HG03439 (cell line): ENCODE data around the gene MISP.

Experiments used
- ATAC-seq: cut with Tn5 transposase; IDR thresholded peaks from one replicate; pipeline ENCODE4 v1.9.1; 2021; ENCODE audit warnings: mild to moderate bottlenecking, moderate library complexity; ENCODE audit not compliant: unreplicated experiment

Gene MISP

DNA sequence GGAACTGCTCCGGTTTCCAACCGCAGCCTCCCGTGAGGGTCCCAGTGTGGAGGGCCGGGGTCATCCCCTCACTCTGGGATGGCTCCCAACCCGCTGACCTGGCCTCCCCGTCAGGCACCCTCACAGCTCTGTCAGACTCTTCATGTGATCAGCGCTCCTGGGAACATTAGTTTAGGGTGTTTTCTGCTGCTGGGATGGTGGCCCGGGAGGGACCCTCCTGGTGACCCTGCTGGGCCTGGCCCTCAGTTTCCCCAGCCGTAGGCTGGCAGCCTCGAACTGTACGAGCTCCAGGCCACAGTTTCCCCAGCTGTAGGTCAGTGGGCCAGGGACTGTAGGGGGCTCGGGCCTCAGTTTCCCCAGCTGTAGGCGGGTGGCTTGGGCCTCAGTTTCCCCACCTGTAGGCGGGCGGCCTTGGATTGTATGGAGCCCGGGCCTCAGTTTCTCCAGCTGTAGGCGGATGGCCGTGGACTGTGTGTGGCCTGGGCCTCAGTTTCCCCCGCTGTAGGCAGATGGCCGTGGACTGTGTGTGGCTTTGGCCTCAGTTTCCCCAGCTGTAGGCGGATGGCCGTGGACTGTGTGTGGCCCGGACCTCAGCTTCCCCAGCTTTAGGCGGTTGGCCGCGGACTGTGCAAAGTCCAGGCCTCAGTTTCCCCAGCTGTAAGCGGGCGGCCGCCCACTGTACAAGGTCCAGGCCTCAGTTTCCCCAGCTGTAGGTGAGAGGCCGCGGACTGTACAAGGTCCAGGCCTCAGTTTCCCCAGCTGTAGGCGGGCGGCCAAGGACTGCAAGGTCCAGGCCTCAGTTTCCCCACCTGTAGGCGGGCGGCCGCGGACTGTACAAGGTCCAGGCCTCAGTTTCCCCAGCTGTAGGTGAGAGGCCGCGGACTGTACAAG is 45.0 kb downstream of the MISP start:
- ATAC-seq: no peak

GRCh38 chr19:796692-797527 is 46.0 kb downstream of the MISP start, which contains the start of gene PTBP1:
TSS of gene PTBP1 (plus strand) at chr19:797452. CDS start at chr19:797498, 46 bp downstream.
- peak; percentile 79 for ATAC-seq

DNA sequence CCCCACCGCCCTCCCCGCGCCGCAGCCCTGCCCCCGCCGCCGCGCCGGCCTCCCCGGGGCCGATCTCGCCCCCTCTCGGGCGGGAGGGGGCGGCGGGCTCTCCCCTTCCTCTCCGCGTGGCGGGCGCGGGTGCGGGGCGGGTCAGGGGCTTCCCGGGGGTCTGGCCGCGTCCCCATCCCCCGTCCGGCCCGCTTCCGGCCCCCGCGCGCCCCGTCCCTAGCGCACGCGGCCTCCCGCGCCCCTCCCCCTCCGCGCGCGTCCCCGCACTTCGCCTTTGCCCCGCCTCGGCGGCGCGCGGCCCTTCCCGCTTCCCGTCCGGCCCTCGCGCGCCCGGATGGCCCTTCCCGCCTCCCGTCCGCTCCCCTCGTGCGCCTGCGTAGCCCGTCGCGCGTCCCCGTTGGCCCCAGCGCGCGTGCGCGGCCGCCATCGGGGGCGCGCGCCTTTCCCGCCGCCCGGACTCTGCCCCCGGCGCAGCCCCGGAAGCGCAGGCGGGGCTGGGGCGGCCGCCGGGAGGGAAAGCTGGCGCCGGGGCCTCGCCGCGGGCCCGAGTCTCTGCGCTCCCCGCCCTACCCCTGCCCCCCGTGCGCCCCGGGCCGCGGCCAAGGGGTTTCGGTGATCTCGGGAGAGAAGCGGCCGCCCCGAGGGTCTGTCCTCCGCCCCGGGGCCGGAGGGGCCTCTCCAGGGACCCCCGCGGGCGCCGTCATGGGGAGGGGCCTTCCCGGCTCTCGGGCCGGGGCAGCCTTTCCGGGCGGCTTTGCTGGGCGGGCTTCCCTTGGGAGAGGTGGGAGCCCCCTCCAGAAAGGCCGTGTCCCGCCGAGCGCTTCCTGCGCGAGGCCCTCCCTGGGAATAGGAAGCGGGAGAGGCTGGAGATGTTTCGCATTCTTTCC is 46.9 kb downstream of the MISP start:
- peak; percentile 34 for ATAC-seq

DNA sequence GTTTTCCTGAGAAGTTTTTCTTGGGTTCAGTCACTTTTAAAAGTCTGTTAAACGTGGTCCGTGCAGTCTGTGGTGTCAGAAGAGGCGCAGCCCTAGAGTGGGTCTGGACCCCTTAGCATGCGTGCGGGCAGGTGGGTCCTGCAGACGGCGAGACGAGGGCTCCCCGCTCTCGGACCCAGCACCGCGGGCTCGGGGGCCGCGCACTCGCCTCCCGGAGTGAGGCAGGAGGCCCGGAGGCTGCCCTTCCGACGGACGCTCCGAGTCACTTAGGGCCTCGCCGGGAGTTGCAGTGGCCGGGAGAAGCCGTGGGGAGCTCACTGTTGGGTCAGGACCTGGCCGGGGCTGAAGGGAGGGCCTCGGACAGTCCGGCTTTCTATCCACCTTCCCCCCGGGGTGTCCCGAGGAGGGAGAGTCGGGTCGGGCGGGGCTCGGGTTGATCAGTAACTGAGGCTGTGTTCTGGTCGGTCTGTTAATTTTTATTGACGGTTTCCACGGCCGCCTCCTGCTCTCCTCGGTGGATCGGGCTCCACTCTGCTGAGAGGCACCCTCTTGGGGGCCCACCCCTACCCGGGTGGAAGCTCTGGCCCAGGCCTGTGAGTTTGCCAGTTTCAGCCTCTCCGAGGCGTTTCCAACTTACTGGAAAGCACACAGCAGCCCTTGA is 47.6 kb downstream of the MISP start:
- ATAC-seq: no peak

GRCh38 chr19:799076-799881 is 48.4 kb downstream of the MISP start:
- no peak for ATAC-seq

DNA sequence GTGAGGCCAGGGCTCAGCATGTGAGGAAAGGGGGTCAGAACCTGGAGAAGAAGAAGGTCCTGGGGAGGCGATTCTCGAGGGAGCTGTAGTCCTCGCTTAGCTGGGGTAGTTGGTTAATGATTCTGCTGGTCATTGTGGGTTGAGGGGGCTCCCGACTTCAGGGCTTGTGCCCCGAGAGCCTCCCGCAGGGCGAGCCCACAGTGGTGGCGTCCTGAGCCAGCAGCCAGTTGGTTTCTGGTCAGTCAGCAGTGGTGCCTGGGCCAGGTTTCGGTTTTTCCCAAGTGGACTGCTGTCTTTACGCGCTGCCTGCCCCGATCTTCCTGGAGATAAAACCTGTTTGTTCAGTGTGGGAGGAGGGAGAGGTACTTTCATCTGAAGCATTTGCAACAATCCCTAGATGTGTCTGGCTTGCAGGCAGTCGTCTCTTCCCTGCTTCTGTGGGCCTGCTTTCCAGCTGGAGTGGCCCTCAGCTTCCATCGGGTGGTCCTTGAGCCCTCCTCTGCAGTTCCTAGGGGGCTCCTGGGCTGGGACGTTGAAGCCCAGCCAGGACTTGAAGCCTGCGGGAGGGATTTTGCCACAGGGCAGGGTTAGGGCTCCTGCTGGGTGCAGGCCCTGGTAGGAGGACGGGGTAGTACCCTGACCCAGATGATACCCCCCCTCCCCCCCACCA is 49.6 kb downstream of the MISP start:
- ATAC-seq: no peak

DNA sequence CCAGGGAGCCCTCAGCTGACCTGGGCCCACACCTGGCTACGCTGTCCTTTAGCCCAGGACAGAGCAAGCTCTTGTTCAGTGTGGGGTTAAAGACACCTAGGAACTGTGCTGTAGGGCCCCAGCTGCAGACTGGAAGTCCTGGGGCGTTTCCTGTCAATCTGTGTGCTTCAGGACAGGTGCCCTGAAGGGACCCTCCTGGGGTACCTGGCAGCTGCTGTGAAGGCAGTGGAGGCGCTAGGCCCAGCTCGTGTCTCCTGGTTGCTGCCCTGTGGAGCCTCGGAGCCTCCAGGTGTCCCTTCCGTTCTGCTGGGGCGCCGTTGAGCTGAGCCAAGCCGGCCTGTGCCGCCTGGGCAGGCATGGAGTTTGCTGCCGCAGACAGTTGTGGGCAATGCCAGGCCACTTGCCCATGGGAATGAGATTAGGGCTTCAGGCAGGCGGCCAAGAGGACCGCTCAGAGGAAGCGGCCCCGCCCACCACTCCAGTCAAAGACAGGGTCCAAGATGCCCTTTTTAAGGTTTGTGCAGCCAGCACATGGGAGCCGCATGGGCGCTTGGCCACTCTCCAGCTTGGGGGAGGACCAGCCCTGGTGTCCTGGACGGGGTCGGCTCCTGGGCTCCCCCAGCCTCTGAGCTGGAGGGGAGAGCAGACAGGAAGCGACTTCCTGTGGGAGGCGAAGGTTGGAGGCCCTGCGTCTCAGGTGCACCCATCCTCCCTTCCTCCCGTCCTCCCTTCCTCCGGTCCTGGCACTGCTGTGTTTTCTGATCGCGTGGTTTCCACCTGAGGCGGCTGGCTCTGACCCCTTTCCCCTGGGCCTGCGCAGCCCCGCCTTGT is 50.3 kb downstream of the MISP start:
- ATAC-seq: no peak

GRCh38 chr19:801861-802497 is 51.1 kb downstream of the MISP start:
- ATAC-seq: no peak

- ATAC-seq: no peak
Observed at GRCh38 chr19:802498-803098, 51.7 kb downstream of the MISP start.

- ATAC-seq: no peak
Observed at GRCh38 chr19:803099-803561, 52.2 kb downstream of the MISP start.

GRCh38 chr19:803686-804418 is 52.9 kb downstream of the MISP start:
- no peak for ATAC-seq

- ATAC-seq: no peak
Observed at GRCh38 chr19:804419-805165, 53.7 kb downstream of the MISP start.

DNA sequence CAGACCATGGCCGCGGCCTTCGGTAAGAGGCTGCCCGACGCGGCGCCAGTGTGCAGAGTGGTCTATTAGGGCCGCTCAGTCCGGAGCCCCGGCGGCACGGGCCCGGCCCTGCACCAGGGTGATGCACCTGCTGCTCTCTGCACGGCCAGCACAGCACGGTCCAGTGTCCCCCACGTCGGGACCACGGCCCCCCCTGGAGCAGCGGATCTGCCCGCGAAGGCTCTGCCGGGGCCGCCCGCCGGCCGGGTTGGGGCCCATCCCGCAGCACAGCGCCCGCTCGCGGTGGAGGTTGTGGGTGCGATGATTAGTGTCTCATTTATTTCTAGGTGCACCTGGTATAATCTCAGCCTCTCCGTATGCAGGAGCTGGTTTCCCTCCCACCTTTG is 54.2 kb downstream of the MISP start:
- no peak for ATAC-seq

DNA sequence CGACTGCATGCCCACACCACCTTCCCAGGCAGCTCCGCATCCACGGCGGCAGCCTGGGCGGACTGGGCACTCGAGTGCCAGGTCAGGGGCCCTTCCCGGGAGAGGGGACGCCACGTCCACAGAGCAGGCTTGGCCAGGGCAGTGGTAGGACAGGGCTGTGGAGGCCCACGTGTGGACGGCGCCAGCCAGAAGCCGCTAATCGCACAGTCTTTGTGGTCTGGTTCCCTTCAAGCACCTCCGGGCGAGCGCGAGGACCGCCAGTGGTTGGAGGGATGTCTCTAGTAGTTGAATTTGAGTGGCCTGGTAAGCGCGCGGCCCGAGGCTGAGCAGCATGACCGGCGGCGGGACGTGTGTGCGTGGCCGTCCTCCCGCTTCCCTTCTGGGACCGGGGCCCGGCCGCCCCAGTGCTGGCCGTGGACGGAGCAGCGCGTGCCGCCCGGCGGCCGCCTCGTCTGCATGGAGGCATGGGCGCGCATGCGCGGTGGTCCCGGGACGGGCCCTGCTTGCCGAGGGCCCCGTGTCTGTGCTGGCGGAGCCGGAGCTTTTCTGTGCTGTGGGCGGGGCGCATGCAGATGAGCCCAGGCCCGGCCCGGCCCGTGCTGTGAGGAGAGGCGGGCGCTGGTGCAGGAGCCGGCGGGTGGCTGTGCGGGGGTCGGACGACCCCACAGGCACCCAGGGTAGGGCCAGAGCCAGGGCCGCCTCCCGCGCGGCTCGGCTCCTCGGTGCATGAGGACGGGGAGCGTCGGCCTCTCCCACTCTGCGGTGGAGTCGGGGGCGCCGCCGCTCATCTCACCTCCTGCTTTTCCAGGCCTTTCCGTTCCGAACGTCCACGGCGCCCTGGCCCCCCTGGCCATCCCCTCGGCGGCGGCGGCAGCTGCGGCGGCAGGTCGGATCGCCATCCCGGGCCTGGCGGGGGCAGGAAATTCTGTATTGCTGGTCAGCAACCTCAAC is 55.0 kb downstream of the MISP start:
- ATAC-seq: no peak
